K562 (cell line): ENCODE data around the gene BDKRB2. TPM values are rescaled to one million over a fixed set of nuclear protein-coding genes. Genes with fewer than 3 reads are reported as not detected.

Experiments used
- ATAC-seq: fragments of 200-7000 bp; cut with Tn5 transposase; 3 replicates; pipeline ENCODE4 v1.9.1; 2020; ENCODE audit warnings: moderate library complexity
- BruUV-seq: library from RNA; stranded (reverse); fragments of 400-500 nt; replicated peaks from 2 replicates; lab custom pipeline; 2021; lab: Mats Ljungman, UMichigan
- CTCF ChIA-PET: fragments of 300-600 bp; formaldehyde crosslinking; extraction: SDS; loops from one replicate; lab custom pipeline; 2021; ENCODE audit warnings: low intra/inter-chr PET ratio; lab: Yijun Ruan, JAX
- POLR2A ChIA-PET: fragments of 300-600, 350-650 bp; sonication (Branson Sonifier 250); formaldehyde crosslinking; extraction: SDS; loops from one replicate; lab custom pipeline; 2021; ENCODE audit warnings: antibody characterized with exemption, inconsistent platforms; lab: Yijun Ruan, JAX
- DNase-seq, 4 experiments: peaks; one replicate each; pipeline versions ENCODE4 v3.0.0 to v3.0.0-alpha.2; 2011 to 2018; ENCODE audit warnings: low spot score in 3 of 4, mixed read lengths in 3 of 4; ENCODE audit errors: extremely low read depth in 1 of 4
- FAIRE-seq: peaks from 2 replicates; lab custom pipeline; 2011; peaks lifted over from hg19 to GRCh38; lab: Jason Lieb, UNC
- H2AFZ ChIP-seq: 2 replicates; pipeline ENCODE4 v1.6.0; 2011; ENCODE audit warnings: low read depth, low read length, control low read depth, inconsistent platforms
- H3K27ac ChIP-seq: fragments of 200-600 bp; 3 replicates; pipeline ENCODE4 v1.8.0; 2011; ENCODE audit warnings: low read depth, mild to moderate bottlenecking, control low read depth, inconsistent platforms, low read length, moderate library complexity, mixed read lengths; ENCODE audit errors: extremely low read depth
- H3K27me3 ChIP-seq, 2 experiments: fragments of 300-600 bp in 1 of 2; 2 replicates in 1 of 2; 3 replicates in 1 of 2; pipeline versions ENCODE4 v1.6.0 to v1.8.0; 2011; ENCODE audit warnings: inconsistent platforms in 2 of 2, low read length in 2 of 2, mild to moderate bottlenecking in 1 of 2, mixed read lengths in 1 of 2, moderate library complexity in 1 of 2; ENCODE audit not compliant: control insufficient read depth in 2 of 2, insufficient read depth in 2 of 2
- H3K36me3 ChIP-seq: fragments of 300-600 bp; 3 replicates; pipeline ENCODE4 v1.8.0; 2011; ENCODE audit warnings: mild to moderate bottlenecking, low read length, inconsistent platforms; ENCODE audit not compliant: control insufficient read depth, insufficient read depth
- H3K4me1 ChIP-seq, 2 experiments: fragments of 200-600 bp in 1 of 2; replicated peaks in 1 of 2; 2 replicates in 1 of 2; 3 replicates in 1 of 2; pipeline versions ENCODE4 v1.5.1 to v1.8.0; 2011; ENCODE audit warnings: inconsistent platforms in 2 of 2, low read length in 2 of 2, mild to moderate bottlenecking in 1 of 2, mixed read lengths in 1 of 2, moderate library complexity in 1 of 2; ENCODE audit not compliant: control insufficient read depth in 2 of 2, insufficient read depth in 2 of 2
- H3K4me2 ChIP-seq: 2 replicates; pipeline ENCODE4 v1.6.1; 2011; ENCODE audit warnings: low read length, control low read depth, inconsistent platforms, mixed read lengths; ENCODE audit not compliant: insufficient read depth
- H3K4me3 ChIP-seq: fragments of 200-600 bp; sonication (generic), shearing (Covaris generic); 2 replicates; pipeline ENCODE4 v1.5.1; 2016; ENCODE audit warnings: control low read depth, inconsistent platforms
- H3K79me2 ChIP-seq: fragments of 200-600 bp; 3 replicates; pipeline ENCODE4 v1.8.0; 2011; ENCODE audit warnings: low read length, inconsistent platforms; ENCODE audit not compliant: control insufficient read depth, insufficient read depth
- H3K9ac ChIP-seq, 2 experiments: 2 replicates each; pipeline versions ENCODE4 v1.6.0 to v1.6.1; 2011; ENCODE audit warnings: low read depth in 2 of 2, low read length in 2 of 2, control low read depth in 1 of 2, inconsistent platforms in 1 of 2, mild to moderate bottlenecking in 1 of 2, mixed read lengths in 1 of 2; ENCODE audit not compliant: insufficient read depth in 1 of 2
- H3K9me1 ChIP-seq: one replicate; pipeline ENCODE4 v1.6.0; 2011; ENCODE audit warnings: inconsistent platforms, mild to moderate bottlenecking, low read length, moderate library complexity; ENCODE audit not compliant: control insufficient read depth, insufficient read depth
- H3K9me3 ChIP-seq: replicated peaks from 2 replicates; pipeline ENCODE4 v1.5.1; 2011; ENCODE audit warnings: low read depth, low read length, inconsistent platforms; ENCODE audit not compliant: control insufficient read depth, insufficient read depth
- H4K20me1 ChIP-seq: replicated peaks from 2 replicates; pipeline ENCODE4 v1.6.1; 2011; ENCODE audit warnings: low read length, inconsistent platforms, mixed read lengths; ENCODE audit not compliant: control insufficient read depth, insufficient read depth
- ARID2 ChIP-seq: fragments of 450-650 bp; IDR thresholded peaks from 2 replicates; pipeline ENCODE4 v1.6.1; 2017; ENCODE audit warnings: antibody characterized with exemption, mild to moderate bottlenecking
- GTF2E2 ChIP-seq: fragments of 200-800 bp; sonication (Bioruptor generic); IDR thresholded peaks from 2 replicates; pipeline ENCODE4 v1.6.1; 2016; ENCODE audit warnings: missing genetic modification characterization, missing compliant biosample characterization
- NCOA6 ChIP-seq: fragments of 450-650 bp; IDR thresholded peaks from 2 replicates; pipeline ENCODE4 v1.6.1; 2017; ENCODE audit warnings: mild to moderate bottlenecking
- PYGO2 ChIP-seq: fragments of 450-650 bp; IDR thresholded peaks from 2 replicates; pipeline ENCODE4 v1.6.1; 2016; ENCODE audit warnings: mild to moderate bottlenecking, missing genetic modification characterization, moderate library complexity, missing compliant biosample characterization
- RBM17 ChIP-seq: fragments of 200-400 bp; formaldehyde crosslinking; IDR thresholded peaks from 2 replicates; pipeline ENCODE4 v1.6.1; 2017; ENCODE audit warnings: low read depth, mild to moderate bottlenecking, low read length, borderline replicate concordance
- SP2 ChIP-seq: IDR thresholded peaks from 2 replicates; pipeline ENCODE4 v1.6.1; 2011; ENCODE audit warnings: mild to moderate bottlenecking, low read depth, low read length, moderate library complexity; ENCODE audit not compliant: poor library complexity, severe bottlenecking; ENCODE audit errors: extremely low read depth
- ZBTB12 ChIP-seq: fragments of 250-450 bp; sonication (Bioruptor Pico); IDR thresholded peaks from 2 replicates; pipeline ENCODE4 v1.4.0; 2020
- ZBTB33 ChIP-seq: sonication (generic); formaldehyde crosslinking; IDR thresholded peaks from 2 replicates; pipeline ENCODE4 v1.8.1; 2023; ENCODE audit warnings: mild to moderate bottlenecking, missing genetic modification reagents
- ZFP36 ChIP-seq: fragments of 150-350 bp; IDR thresholded peaks from 2 replicates; pipeline ENCODE4 v1.6.1; 2018; ENCODE audit warnings: low read length, low read depth; ENCODE audit not compliant: partially characterized antibody
- ZNF444 ChIP-seq: fragments of 250-450 bp; sonication (Bioruptor Pico); IDR thresholded peaks from 2 replicates; pipeline ENCODE4 v1.4.0; 2020; ENCODE audit warnings: mild to moderate bottlenecking, moderate library complexity
- WGBS: fragments of 100-300 bp; shearing (Covaris generic); methylation state at CpG from one replicate; pipeline ENCODE4 v1.1.6; 2016; ENCODE audit warnings: low coverage, mixed read lengths; ENCODE audit not compliant: insufficient coverage; ENCODE audit errors: missing lambda C conversion rate; 5-methylcytosine and 5-hydroxymethylcytosine counted together
- in situ Hi-C: fragments of 300-500 bp; cut with MboI; formaldehyde crosslinking; loops from 4 replicates; pipeline ENCODE4 v1.15.0; 2018; ENCODE audit warnings: inconsistent platforms, mixed read lengths
- intact Hi-C: fragments of 100-400 bp; cut with micrococcal nuclease; formaldehyde crosslinking; loops from 2 replicates; pipeline ENCODE4 v1.14.2; 2022
- polyA plus RNA-seq, 8 experiments: library from polyadenylated mRNA; depleted of rRNA in 4 of 8; stranded (reverse) in 5 of 8; unstranded in 3 of 8; fragments of >200 nt; fragmentation: Nextera tagmentation in 2 of 8; fragmentation: Illumina TruSeq in 1 of 8; extraction: Ambion mirVana in 2 of 8; extraction: Trizol in 1 of 8; gene quantifications; 2 replicates each; pipeline versions ENCODE4 v1.2.1 to v1.2.3, GENCODE V29; 2011 to 2014; ENCODE audit warnings: inconsistent platforms in 1 of 8, missing spikeins in 1 of 8
- total RNA-seq, 7 experiments: library from RNA; depleted of rRNA in 6 of 7; stranded (reverse); fragments of >200 nt in 6 of 7; fragmentation: Illumina TruSeq in 2 of 7; extraction: Trizol in 2 of 7; gene quantifications; 2 replicates each; pipeline versions ENCODE4 v1.2.1 to v1.2.3, GENCODE V29; 2011 to 2021; ENCODE audit warnings: low replicate concordance in 1 of 7
- TF ChIP-seq, protein P1 (sequence below): fragments of 250-450 bp; sonication (Bioruptor Pico); IDR thresholded peaks from 2 replicates; pipeline ENCODE4 v1.5.0; 2022; ENCODE audit warnings: mild to moderate bottlenecking
- TF ChIP-seq, protein P2 (sequence below), 2 experiments: IDR thresholded peaks; 2 replicates each; pipeline ENCODE4 v1.6.1; 2011; ENCODE audit warnings: borderline replicate concordance in 1 of 2, control low read depth in 1 of 2, low read depth in 1 of 2, low read length in 1 of 2, mild to moderate bottlenecking in 1 of 2, mixed read lengths in 1 of 2, moderate library complexity in 1 of 2; ENCODE audit not compliant: insufficient read depth in 1 of 2, insufficient read length in 1 of 2, poor library complexity in 1 of 2, severe bottlenecking in 1 of 2; ENCODE audit errors: extremely low read depth in 1 of 2

Gene BDKRB2
- total and polyA plus RNA-seq, 9 of the 15 experiments (the other 6 are each of a cell fraction or from before 2014, with no cell fraction given), result 0.02 TPM; not detected in 8

DNA sequence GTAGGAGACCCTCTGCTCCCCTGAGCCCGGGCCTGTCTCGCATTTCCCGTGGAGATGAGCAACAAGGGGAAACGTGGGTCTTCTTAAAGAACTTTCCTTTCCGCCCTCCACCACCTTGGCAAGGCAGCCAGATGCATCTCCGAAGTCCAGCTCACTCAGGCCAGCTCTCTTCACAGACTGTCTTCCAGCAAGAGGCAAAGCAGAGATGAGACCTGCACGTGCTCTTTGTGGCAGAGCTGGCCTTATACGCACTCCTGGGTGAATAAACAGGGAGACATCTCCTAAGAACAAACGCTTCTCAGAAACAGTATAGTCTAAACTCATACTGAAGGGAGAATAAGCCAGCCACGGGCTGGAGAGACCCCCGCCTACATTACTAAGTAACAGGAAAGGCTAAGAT is 50.0 kb downstream of the BDKRB2 start:
- ChIA-PET CTCF (no interaction called here), POLR2A (no interaction called here)
- ATAC-seq, result no peak
- DNase-seq, result no peak
- no peak for TF ChIP-seq ZFP36
- no peak for TF ChIP-seq ZNF444 (CRISPR knock-in tag)
- no peak for TF ChIP-seq RBM17
- TF ChIP-seq GTF2E2 (tag), result no peak
- no peak for TF ChIP-seq PYGO2 (tag)
- TF ChIP-seq ARID2, result no peak
- no peak for TF ChIP-seq SP2
- no peak for TF ChIP-seq NCOA6
- TF ChIP-seq, protein P1, sequence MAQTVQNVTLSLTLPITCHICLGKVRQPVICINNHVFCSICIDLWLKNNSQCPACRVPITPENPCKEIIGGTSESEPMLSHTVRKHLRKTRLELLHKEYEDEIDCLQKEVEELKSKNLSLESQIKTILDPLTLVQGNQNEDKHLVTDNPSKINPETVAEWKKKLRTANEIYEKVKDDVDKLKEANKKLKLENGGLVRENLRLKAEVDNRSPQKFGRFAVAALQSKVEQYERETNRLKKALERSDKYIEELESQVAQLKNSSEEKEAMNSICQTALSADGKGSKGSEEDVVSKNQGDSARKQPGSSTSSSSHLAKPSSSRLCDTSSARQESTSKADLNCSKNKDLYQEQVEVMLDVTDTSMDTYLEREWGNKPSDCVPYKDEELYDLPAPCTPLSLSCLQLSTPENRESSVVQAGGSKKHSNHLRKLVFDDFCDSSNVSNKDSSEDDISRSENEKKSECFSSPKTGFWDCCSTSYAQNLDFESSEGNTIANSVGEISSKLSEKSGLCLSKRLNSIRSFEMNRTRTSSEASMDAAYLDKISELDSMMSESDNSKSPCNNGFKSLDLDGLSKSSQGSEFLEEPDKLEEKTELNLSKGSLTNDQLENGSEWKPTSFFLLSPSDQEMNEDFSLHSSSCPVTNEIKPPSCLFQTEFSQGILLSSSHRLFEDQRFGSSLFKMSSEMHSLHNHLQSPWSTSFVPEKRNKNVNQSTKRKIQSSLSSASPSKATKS (CRISPR knock-in tag), result no peak
- no peak for TF ChIP-seq ZBTB33
- TF ChIP-seq ZBTB12 (CRISPR knock-in tag), result no peak
- TF ChIP-seq, protein P2, sequence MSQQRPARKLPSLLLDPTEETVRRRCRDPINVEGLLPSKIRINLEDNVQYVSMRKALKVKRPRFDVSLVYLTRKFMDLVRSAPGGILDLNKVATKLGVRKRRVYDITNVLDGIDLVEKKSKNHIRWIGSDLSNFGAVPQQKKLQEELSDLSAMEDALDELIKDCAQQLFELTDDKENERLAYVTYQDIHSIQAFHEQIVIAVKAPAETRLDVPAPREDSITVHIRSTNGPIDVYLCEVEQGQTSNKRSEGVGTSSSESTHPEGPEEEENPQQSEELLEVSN (IDR thresholded peaks at IDR 0.05; ENCODE audit: borderline replicate concordance in 1 of 2, extremely low read depth in 1 of 2, insufficient read depth in 1 of 2, insufficient read length in 1 of 2, low read depth in 1 of 2, low read length in 1 of 2, poor library complexity in 1 of 2, severe bottlenecking in 1 of 2), result no peak
- TF ChIP-seq, all 486 proteins: peak for 0
- no peaks in the 10 kb centered on the region for H3K79me2 ChIP-seq
- no peak overlapping the region for H3K9ac ChIP-seq
- no TSS peak for BruUV-seq
- no peak overlapping the region for H2AFZ ChIP-seq
- intact Hi-C loops, result no loop called here
- H3K27ac ChIP-seq, result no peak overlapping the region
- WGBS, result 3% methylated on average over 6 of the region's 11 CpGs
- peaks cover 0 to 7% of the 10 kb centered on the region in 2 experiments; a peak in 2 of 5 replicates for H3K4me1 ChIP-seq
- no peak for FAIRE-seq
- H4K20me1 ChIP-seq, result no peaks in the 10 kb centered on the region
- H3K4me2 ChIP-seq, result no peak overlapping the region
- peaks cover 9 to 13% of the 10 kb centered on the region in 2 experiments; a peak in 3 of 5 replicates for H3K27me3 ChIP-seq
- in situ Hi-C loops, result loop anchor here (25.0 kb wide), 1 partner anchor 692 kb away; no protein-coding TSS in a partner anchor
- no peak overlapping the region for H3K4me3 ChIP-seq
- H3K9me1 ChIP-seq, result no peaks in the 10 kb centered on the region
- H3K9me3 ChIP-seq, result no peaks in the 10 kb centered on the region
- no peaks in the 10 kb centered on the region for H3K36me3 ChIP-seq
